ENCODE results near the gene SOS2.
A peak's percentile ranks its signal among the peaks of the same experiment; 100 is the strongest.

Gene SOS2

DNA sequence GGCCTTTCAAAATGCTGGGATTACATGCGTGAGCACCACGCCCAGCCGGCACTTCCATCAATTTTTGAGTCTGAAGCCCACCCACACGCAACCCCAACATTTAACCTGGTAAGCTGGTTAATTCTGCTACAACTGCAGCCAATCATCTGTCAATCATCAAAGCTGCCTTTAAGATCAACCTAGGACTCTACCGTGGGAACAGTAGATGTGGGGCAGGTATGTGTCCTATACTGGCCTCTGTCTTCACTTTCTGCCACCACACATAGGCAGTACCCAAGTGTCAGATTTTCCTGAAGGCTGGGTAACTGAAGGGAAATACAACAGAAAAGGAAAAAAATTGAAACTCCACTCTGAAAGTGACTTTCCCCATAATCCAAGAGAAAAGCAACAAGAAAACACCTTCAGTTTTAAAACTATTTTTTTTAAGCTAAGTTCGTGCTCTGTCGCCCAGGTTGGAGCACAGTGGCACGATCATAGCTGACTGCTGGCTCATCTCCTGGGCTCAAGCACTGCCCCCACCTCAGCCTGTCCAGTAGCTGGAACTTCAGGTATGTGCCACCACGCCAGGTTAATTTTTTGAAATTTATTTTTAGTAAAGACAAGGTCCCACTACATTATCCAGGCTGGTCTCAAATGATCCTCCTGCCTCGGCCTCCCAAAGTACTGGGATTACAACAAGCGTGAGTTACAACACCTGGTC, 137.2 kb downstream of the SOS2 start:
- Histone ChIP-seq H4K8ac (ENCODE audit: low read length) (no peak overlapping the region), H3K4me3 (ENCODE audit: insufficient read depth in 1 of 2, low read depth in 1 of 2, low read length in 2 of 2) (no peak overlapping the region), H3K14ac (ENCODE audit: low read length in 2 of 2) (no peak overlapping the region), H3K36me3 (ENCODE audit: control insufficient read depth in 1 of 2, insufficient read depth in 2 of 2, low read depth in 1 of 2, low read length in 2 of 2) (peaks cover 0 to 9% of the 10 kb centered on the region in 2 experiments), H3K4ac (ENCODE audit: low read depth in 1 of 2, low read length in 2 of 2) (no peak overlapping the region), H3K23ac (ENCODE audit: low read length in 2 of 2) (no peak overlapping the region), H3K4me1 (ENCODE audit: control insufficient read depth, insufficient read depth, low read depth, low read length) (peaks cover 1% of the 10 kb centered on the region), H2BK12ac (ENCODE audit: low read length in 2 of 2) (no peak overlapping the region), H3K9ac (ENCODE audit: low read length) (no peak overlapping the region), H4K91ac (ENCODE audit: low read length) (no peak overlapping the region), H3K4me2 (ENCODE audit: low read length, poor library complexity, severe bottlenecking) (no peak overlapping the region), H2AFZ (ENCODE audit: low read depth, low read length) (no peak overlapping the region), H2AK5ac (ENCODE audit: low read length, severe bottlenecking) (no peak overlapping the region), H2BK5ac (ENCODE audit: low read depth, low read length, poor library complexity, severe bottlenecking) (no peak overlapping the region), H2BK120ac (ENCODE audit: low read depth, low read length) (no peak overlapping the region), H3K27ac (ENCODE audit: low read length, poor library complexity, severe bottlenecking) (no peak overlapping the region), H3K9me3 (ENCODE audit: control insufficient read depth, low read length) (no peaks in the 10 kb centered on the region), H3K79me1 (replicated peaks; ENCODE audit: low read length, poor library complexity, severe bottlenecking) (no peaks in the 10 kb centered on the region), H3K27me3 (ENCODE audit: control insufficient read depth in 1 of 2, insufficient read depth in 1 of 2, low read length in 2 of 2) (no peaks in the 10 kb centered on the region), H3K18ac (ENCODE audit: low read depth in 1 of 2, low read length in 2 of 2) (no peak overlapping the region), H2BK15ac (ENCODE audit: low read depth, poor library complexity, severe bottlenecking) (no peak overlapping the region)
- no peak for DNase-seq
- 93% methylated on average over 8 of the region's 11 CpGs for WGBS

GRCh38 chr14:50093496-50093895, 137.9 kb downstream of the SOS2 start:
- no peak overlapping the region for H3K18ac ChIP-seq (ENCODE audit: low read depth in 1 of 2, low read length in 2 of 2)
- no peak overlapping the region for H3K4ac ChIP-seq (ENCODE audit: low read depth in 1 of 2, low read length in 2 of 2)
- no peak overlapping the region for H2AK5ac ChIP-seq (ENCODE audit: low read length, severe bottlenecking)
- H3K23ac ChIP-seq (ENCODE audit: low read length in 2 of 2), result no peak overlapping the region
- no peak overlapping the region for H2BK12ac ChIP-seq (ENCODE audit: low read length in 2 of 2)
- no peak for DNase-seq
- H3K14ac ChIP-seq (ENCODE audit: low read length in 2 of 2), result no peak overlapping the region
- H3K4me1 ChIP-seq (ENCODE audit: control insufficient read depth, insufficient read depth, low read depth, low read length), result peaks cover 1% of the 10 kb centered on the region
- H3K27me3 ChIP-seq (ENCODE audit: control insufficient read depth in 1 of 2, insufficient read depth in 1 of 2, low read length in 2 of 2), result no peaks in the 10 kb centered on the region
- H3K4me2 ChIP-seq (ENCODE audit: low read length, poor library complexity, severe bottlenecking), result no peak overlapping the region
- no peaks in the 10 kb centered on the region for H3K9me3 ChIP-seq (ENCODE audit: control insufficient read depth, low read length)
- H2BK5ac ChIP-seq (ENCODE audit: low read depth, low read length, poor library complexity, severe bottlenecking), result no peak overlapping the region
- H3K36me3 ChIP-seq (ENCODE audit: control insufficient read depth in 1 of 2, insufficient read depth in 2 of 2, low read depth in 1 of 2, low read length in 2 of 2), result peaks cover 5 to 13% of the 10 kb centered on the region in 2 experiments
- no peak overlapping the region for H3K27ac ChIP-seq (ENCODE audit: low read length, poor library complexity, severe bottlenecking)
- no peak overlapping the region for H3K9ac ChIP-seq (ENCODE audit: low read length)
- H2BK15ac ChIP-seq (ENCODE audit: low read depth, poor library complexity, severe bottlenecking), result no peak overlapping the region
- H4K91ac ChIP-seq (ENCODE audit: low read length), result no peak overlapping the region
- H2BK120ac ChIP-seq (ENCODE audit: low read depth, low read length), result no peak overlapping the region
- 89% methylated on average over 1 of the region's 2 CpGs for WGBS
- no peak overlapping the region for H3K4me3 ChIP-seq (ENCODE audit: insufficient read depth in 1 of 2, low read depth in 1 of 2, low read length in 2 of 2)
- H4K8ac ChIP-seq (ENCODE audit: low read length), result no peak overlapping the region
- no peaks in the 10 kb centered on the region for H3K79me1 ChIP-seq (replicated peaks; ENCODE audit: low read length, poor library complexity, severe bottlenecking)
- no peak overlapping the region for H2AFZ ChIP-seq (ENCODE audit: low read depth, low read length)

GRCh38 chr14:50092006-50092555, 139.3 kb downstream of the SOS2 start:
- Histone ChIP-seq H3K27ac (ENCODE audit: low read length, poor library complexity, severe bottlenecking) (no peak overlapping the region), H3K36me3 (ENCODE audit: control insufficient read depth in 1 of 2, insufficient read depth in 2 of 2, low read depth in 1 of 2, low read length in 2 of 2) (peaks cover 6 to 13% of the 10 kb centered on the region in 2 experiments), H2AK5ac (ENCODE audit: low read length, severe bottlenecking) (no peak overlapping the region), H3K4me3 (ENCODE audit: insufficient read depth in 1 of 2, low read depth in 1 of 2, low read length in 2 of 2) (no peak overlapping the region), H4K8ac (ENCODE audit: low read length) (no peak overlapping the region), H3K4me2 (ENCODE audit: low read length, poor library complexity, severe bottlenecking) (no peak overlapping the region), H4K91ac (ENCODE audit: low read length) (no peak overlapping the region), H3K9me3 (ENCODE audit: control insufficient read depth, low read length) (no peaks in the 10 kb centered on the region), H3K79me1 (replicated peaks; ENCODE audit: low read length, poor library complexity, severe bottlenecking) (no peaks in the 10 kb centered on the region), H3K4ac (ENCODE audit: low read depth in 1 of 2, low read length in 2 of 2) (no peak overlapping the region), H2BK5ac (ENCODE audit: low read depth, low read length, poor library complexity, severe bottlenecking) (no peak overlapping the region), H3K14ac (ENCODE audit: low read length in 2 of 2) (no peak overlapping the region), H2BK15ac (ENCODE audit: low read depth, poor library complexity, severe bottlenecking) (no peak overlapping the region), H3K27me3 (ENCODE audit: control insufficient read depth in 1 of 2, insufficient read depth in 1 of 2, low read length in 2 of 2) (no peaks in the 10 kb centered on the region), H2BK12ac (ENCODE audit: low read length in 2 of 2) (no peak overlapping the region), H3K4me1 (ENCODE audit: control insufficient read depth, insufficient read depth, low read depth, low read length) (peaks cover 1% of the 10 kb centered on the region), H3K9ac (ENCODE audit: low read length) (no peak overlapping the region), H3K18ac (ENCODE audit: low read depth in 1 of 2, low read length in 2 of 2) (no peak overlapping the region), H2AFZ (ENCODE audit: low read depth, low read length) (no peak overlapping the region), H2BK120ac (ENCODE audit: low read depth, low read length) (no peak overlapping the region), H3K23ac (ENCODE audit: low read length in 2 of 2) (no peak overlapping the region)
- no peak for DNase-seq
- 95% methylated on average over 6 of the region's 6 CpGs for WGBS

- H3K36me3 ChIP-seq (ENCODE audit: control insufficient read depth in 1 of 2, insufficient read depth in 2 of 2, low read depth in 1 of 2, low read length in 2 of 2), result peaks cover 6 to 13% of the 10 kb centered on the region in 2 experiments
- H2BK120ac ChIP-seq (ENCODE audit: low read depth, low read length), result no peak overlapping the region
- H3K23ac ChIP-seq (ENCODE audit: low read length in 2 of 2), result no peak overlapping the region
- WGBS, result 95% methylated on average over 7 of the region's 7 CpGs
- H2AFZ ChIP-seq (ENCODE audit: low read depth, low read length), result no peak overlapping the region
- H3K9ac ChIP-seq (ENCODE audit: low read length), result no peak overlapping the region
- no peak overlapping the region for H3K4me3 ChIP-seq (ENCODE audit: insufficient read depth in 1 of 2, low read depth in 1 of 2, low read length in 2 of 2)
- no peaks in the 10 kb centered on the region for H3K79me1 ChIP-seq (replicated peaks; ENCODE audit: low read length, poor library complexity, severe bottlenecking)
- no peak overlapping the region for H3K14ac ChIP-seq (ENCODE audit: low read length in 2 of 2)
- H2BK15ac ChIP-seq (ENCODE audit: low read depth, poor library complexity, severe bottlenecking), result no peak overlapping the region
- H4K8ac ChIP-seq (ENCODE audit: low read length), result peak overlapping the region; percentile 10
- no peak overlapping the region for H2AK5ac ChIP-seq (ENCODE audit: low read length, severe bottlenecking)
- H3K4me1 ChIP-seq (ENCODE audit: control insufficient read depth, insufficient read depth, low read depth, low read length), result peaks cover 1% of the 10 kb centered on the region
- no peak overlapping the region for H2BK5ac ChIP-seq (ENCODE audit: low read depth, low read length, poor library complexity, severe bottlenecking)
- H3K27ac ChIP-seq (ENCODE audit: low read length, poor library complexity, severe bottlenecking), result no peak overlapping the region
- no peak overlapping the region for H3K18ac ChIP-seq (ENCODE audit: low read depth in 1 of 2, low read length in 2 of 2)
- no peaks in the 10 kb centered on the region for H3K9me3 ChIP-seq (ENCODE audit: control insufficient read depth, low read length)
- H2BK12ac ChIP-seq (ENCODE audit: low read length in 2 of 2), result no peak overlapping the region
- H3K4me2 ChIP-seq (ENCODE audit: low read length, poor library complexity, severe bottlenecking), result no peak overlapping the region
- no peak overlapping the region for H4K91ac ChIP-seq (ENCODE audit: low read length)
- H3K27me3 ChIP-seq (ENCODE audit: control insufficient read depth in 1 of 2, insufficient read depth in 1 of 2, low read length in 2 of 2), result no peaks in the 10 kb centered on the region
- no peak overlapping the region for H3K4ac ChIP-seq (ENCODE audit: low read depth in 1 of 2, low read length in 2 of 2)
- DNase-seq, result no peak
Observed at GRCh38 chr14:50091240-50091913, 140.0 kb downstream of the SOS2 start.

Data from mesenchymal stem cell (in vitro differentiated cells and primary cell).